Upper lobe of right lung (tissue), 1 donor: Measurements from ENCODE around the gene CERK. TPM values are rescaled to one million over a fixed set of nuclear protein-coding genes. Genes with fewer than 3 reads are reported as not detected.

Experiments
- ATAC-seq: fragments of 200-7000 bp; cut with Tn5 transposase; one replicate; pipeline ENCODE4 v1.9.1; 2020; ENCODE audit warnings: mild to moderate bottlenecking, moderate library complexity
- DNase-seq: peaks from one replicate; pipeline ENCODE4 v3.0.0-alpha.2; 2020
- H3K27ac ChIP-seq: fragments of 200-600 bp; one replicate; pipeline ENCODE4 v1.8.0; 2022
- H3K27me3 ChIP-seq: fragments of 200-600 bp; one replicate; pipeline ENCODE4 v1.8.0; 2022; ENCODE audit warnings: mild to moderate bottlenecking
- H3K36me3 ChIP-seq: fragments of 200-600 bp; one replicate; pipeline ENCODE4 v1.8.0; 2022
- H3K4me1 ChIP-seq: fragments of 200-600 bp; one replicate; pipeline ENCODE4 v1.8.0; 2022
- H3K4me3 ChIP-seq: fragments of 200-600 bp; one replicate; pipeline ENCODE4 v1.8.0; 2022; ENCODE audit warnings: mild to moderate bottlenecking
- H3K9me3 ChIP-seq: fragments of 200-600 bp; one replicate; pipeline ENCODE4 v1.8.0; 2022
- intact Hi-C: fragments of 100-400 bp; cut with DNase I; formaldehyde crosslinking; loops from one replicate; pipeline ENCODE4 v1.11.0; 2022
- total RNA-seq: library from RNA; stranded (reverse); fragmentation: NEBNext Ultra II Directional; extraction: Animal tissue kit (Norgen Biotek cat#: 25700); gene quantifications from one replicate; pipeline ENCODE4 v1.2.1, GENCODE V29; 2021
- TF ChIP-seq, protein P1 (sequence below): fragments of 200-600 bp; IDR thresholded peaks from one replicate; pipeline ENCODE4 v1.8.0; 2022; ENCODE audit warnings: antibody characterized with exemption
- donor health status: DM: no; HTN: yes; CAD: no; lungs with severe emphysema.

Gene CERK
- total RNA-seq, 1 donor from 2014 or later = 28.1 TPM

DNA sequence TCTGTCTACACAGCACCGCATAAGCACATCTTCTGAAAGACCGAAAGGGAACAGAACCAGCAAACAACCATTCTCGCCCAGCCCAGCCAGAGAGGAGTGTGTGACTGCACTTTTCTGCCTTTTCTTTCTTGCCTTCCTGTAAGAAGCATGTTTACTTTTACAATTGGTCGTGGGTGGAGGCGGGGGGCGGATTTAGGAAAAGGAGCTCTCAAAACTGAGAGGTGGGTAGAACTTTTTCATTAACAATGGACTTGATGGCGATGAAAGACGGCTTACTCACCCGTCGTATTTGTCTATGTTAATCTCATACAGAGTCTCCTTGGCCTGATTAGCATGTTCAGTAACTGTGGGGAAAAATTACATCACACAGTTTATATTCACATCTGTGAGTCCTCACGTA, 27.2 kb downstream of the CERK start:
- intact Hi-C loops = no loop called here
- H3K9me3 ChIP-seq = no peaks in the 10 kb centered on the region
- ATAC-seq (no peak), DNase-seq (no peak)
- TF ChIP-seq, protein P1, sequence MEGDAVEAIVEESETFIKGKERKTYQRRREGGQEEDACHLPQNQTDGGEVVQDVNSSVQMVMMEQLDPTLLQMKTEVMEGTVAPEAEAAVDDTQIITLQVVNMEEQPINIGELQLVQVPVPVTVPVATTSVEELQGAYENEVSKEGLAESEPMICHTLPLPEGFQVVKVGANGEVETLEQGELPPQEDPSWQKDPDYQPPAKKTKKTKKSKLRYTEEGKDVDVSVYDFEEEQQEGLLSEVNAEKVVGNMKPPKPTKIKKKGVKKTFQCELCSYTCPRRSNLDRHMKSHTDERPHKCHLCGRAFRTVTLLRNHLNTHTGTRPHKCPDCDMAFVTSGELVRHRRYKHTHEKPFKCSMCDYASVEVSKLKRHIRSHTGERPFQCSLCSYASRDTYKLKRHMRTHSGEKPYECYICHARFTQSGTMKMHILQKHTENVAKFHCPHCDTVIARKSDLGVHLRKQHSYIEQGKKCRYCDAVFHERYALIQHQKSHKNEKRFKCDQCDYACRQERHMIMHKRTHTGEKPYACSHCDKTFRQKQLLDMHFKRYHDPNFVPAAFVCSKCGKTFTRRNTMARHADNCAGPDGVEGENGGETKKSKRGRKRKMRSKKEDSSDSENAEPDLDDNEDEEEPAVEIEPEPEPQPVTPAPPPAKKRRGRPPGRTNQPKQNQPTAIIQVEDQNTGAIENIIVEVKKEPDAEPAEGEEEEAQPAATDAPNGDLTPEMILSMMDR = no peak
- H3K4me1 ChIP-seq = peaks cover 12% of the 10 kb centered on the region
- no peak overlapping the region for H3K4me3 ChIP-seq
- H3K36me3 ChIP-seq = peaks cover 74% of the 10 kb centered on the region
- no peaks in the 10 kb centered on the region for H3K27me3 ChIP-seq
- H3K27ac ChIP-seq = no peak overlapping the region

DNA sequence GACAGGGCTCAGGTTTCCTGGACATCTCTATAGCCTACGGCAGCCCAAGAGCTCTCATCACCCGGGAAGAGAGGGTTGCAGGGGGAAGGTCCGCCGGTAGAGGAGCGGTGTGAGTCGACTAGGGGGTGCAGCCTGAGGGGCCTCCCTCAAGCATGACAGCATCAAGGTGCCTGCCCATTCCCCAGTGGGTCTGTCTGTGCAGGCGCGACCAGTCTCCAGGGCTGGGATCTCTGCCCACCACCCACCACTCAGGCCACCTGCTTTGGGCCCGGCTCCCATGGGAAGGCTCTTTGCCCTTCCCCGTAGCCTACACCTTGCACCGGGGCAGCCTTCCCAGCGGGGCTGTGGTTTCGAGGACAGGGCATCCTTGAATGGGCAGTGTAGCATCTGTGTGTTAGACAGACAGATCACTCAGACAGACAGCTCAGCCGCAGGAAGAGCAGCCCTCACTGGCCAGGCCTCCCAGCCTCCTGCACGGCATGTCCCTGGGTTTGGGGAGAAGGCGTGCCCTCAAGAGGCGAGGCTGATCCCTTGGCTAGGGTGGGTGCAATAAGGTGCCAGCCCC, 29.2 kb downstream of the CERK start:
- peaks cover 3% of the 10 kb centered on the region for H3K4me1 ChIP-seq
- intact Hi-C loops = no loop called here
- H3K9me3 ChIP-seq = no peaks in the 10 kb centered on the region
- H3K4me3 ChIP-seq = no peak overlapping the region
- no peaks in the 10 kb centered on the region for H3K27me3 ChIP-seq
- no peak overlapping the region for H3K27ac ChIP-seq
- TF ChIP-seq, protein P1 = no peak
- DNase-seq = no peak
- no peak for ATAC-seq
- peaks cover 70% of the 10 kb centered on the region for H3K36me3 ChIP-seq

DNA sequence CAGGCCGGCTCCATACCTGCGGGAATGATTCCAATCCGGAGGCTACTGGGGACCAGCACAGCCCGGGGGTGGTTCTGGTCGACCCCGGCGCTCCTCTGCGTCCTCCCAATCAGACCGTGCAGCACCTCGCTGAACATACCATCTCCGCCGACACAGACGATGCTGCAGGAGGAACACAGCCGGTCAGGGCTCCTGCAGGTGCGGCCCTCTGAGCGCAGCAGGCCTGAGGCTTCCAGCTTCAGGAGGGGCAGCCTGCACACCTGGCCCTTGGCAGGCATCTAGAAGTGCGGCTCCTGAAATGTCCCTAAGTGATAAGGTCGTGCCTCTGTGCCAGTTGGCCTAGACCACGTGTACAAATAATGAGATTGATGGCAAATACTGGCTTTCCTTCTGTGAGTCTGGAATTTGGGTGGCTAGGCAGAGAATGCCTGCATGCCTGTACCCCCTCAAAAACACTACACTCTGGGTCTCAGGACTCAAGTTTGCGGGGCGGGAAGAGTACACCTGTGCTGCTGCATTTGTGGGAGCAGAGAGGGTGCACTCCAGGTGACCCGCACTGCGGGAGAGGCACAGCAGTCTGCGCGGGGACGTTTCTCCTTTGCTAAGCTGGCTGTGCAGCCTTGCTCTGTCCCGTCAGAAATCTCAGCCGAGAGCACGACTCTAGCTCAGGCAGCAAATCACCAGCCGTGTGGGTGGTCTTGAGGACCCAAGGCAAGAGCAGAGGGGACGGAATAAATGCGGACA, 30.1 kb downstream of the CERK start:
- Histone ChIP-seq H3K4me3 (no peak overlapping the region), H3K27me3 (no peaks in the 10 kb centered on the region), H3K4me1 (no peaks in the 10 kb centered on the region), H3K9me3 (no peaks in the 10 kb centered on the region), H3K36me3 (peaks cover 70% of the 10 kb centered on the region), H3K27ac (no peak overlapping the region)
- TF ChIP-seq, protein P1 = no peak
- intact Hi-C loops = no loop called here
- ATAC-seq = no peak
- no peak for DNase-seq

DNA sequence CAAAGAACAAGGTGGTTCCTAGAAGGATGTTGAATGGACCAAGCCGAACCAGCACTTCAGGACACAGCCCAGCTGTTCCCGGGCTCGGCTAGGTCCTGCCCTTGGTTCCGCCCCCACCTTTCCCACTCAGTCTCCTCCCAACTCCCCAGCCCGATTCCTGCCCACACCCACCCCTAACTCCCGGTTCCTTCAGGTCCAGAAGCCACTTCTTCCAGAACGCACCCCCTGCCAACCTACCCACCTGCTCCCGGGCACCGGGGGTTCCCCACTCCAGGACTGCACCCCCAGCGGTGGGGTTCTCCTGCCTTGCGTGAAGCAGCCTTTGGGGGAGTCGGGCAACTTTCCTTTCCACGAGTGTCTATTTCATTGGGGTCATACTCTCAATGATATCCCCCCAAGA, 30.7 kb downstream of the CERK start:
- no peaks in the 10 kb centered on the region for H3K9me3 ChIP-seq
- no peak overlapping the region for H3K27ac ChIP-seq
- TF ChIP-seq, protein P1 = no peak
- H3K27me3 ChIP-seq = no peaks in the 10 kb centered on the region
- ATAC-seq = no peak
- no peak overlapping the region for H3K4me3 ChIP-seq
- DNase-seq = no peak
- no peaks in the 10 kb centered on the region for H3K4me1 ChIP-seq
- intact Hi-C loops = no loop called here
- H3K36me3 ChIP-seq = peaks cover 67% of the 10 kb centered on the region

DNA sequence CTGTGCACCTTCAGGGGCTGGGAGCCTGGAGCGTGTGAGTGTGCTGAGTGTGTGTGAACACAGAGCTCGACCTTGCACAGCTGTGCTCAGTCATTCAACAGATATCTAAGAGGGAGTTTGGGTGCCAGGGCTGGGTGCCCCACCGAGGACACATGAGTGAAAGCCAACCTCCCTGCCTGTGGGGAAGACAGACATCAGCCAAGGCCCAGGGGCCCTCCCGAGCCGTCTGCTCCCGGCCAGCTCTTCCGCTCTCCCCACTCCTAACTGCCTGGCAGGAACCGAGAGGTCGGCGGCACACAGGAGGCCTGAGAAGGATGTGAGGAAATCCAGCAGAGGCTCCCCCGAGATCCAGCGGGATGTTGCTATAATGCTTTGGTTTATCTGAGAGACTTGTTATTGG, 32.0 kb downstream of the CERK start:
- TF ChIP-seq, protein P1 = no peak
- Histone ChIP-seq H3K4me1 (no peaks in the 10 kb centered on the region), H3K9me3 (no peaks in the 10 kb centered on the region), H3K36me3 (peaks cover 62% of the 10 kb centered on the region), H3K27me3 (no peaks in the 10 kb centered on the region), H3K4me3 (no peak overlapping the region), H3K27ac (no peak overlapping the region)
- ATAC-seq (no peak), DNase-seq (no peak)
- intact Hi-C loops = no loop called here
